Measurements from ENCODE around the gene ARL15.

- TF ChIP-seq POLR2AphosphoS5 (IDR thresholded peaks at IDR 0.05; ENCODE audit: low read depth, low read length) (no peak), POLR2A (IDR thresholded peaks at IDR 0.05; ENCODE audit: low read depth, low read length) (no peak), TAF1 (IDR thresholded peaks at IDR 0.05; ENCODE audit: low read depth, low read length) (no peak), SPI1 (IDR thresholded peaks at IDR 0.05; ENCODE audit: low read depth, low read length) (no peak)
Measured at GRCh38 chr5:54212331-54212730, 98.0 kb downstream of the ARL15 start.

Measured in GM12891 (cell line).